ENCODE results near the gene COL17A1.

- no peak for TF ChIP-seq CTCF (IDR thresholded peaks at IDR 0.05; ENCODE audit: insufficient read depth, low read depth, low read length)
- no peak for TF ChIP-seq EZH2 (IDR thresholded peaks at IDR 0.05; ENCODE audit: insufficient read depth, low read length)
Measured at GRCh38 chr10:104029521-104029860, 56.2 kb downstream of the COL17A1 start.
